ES-I3 (cell line): ENCODE results near the gene MGAT4B.

Source experiments
- H3K36me3 ChIP-seq: 2 replicates; pipeline ENCODE4 v1.6.1; 2013; ENCODE audit warnings: mild to moderate bottlenecking, low read length, control low read depth, moderate library complexity; ENCODE audit not compliant: insufficient read depth
- H3K4me1 ChIP-seq: 2 replicates; pipeline ENCODE4 v1.6.1; 2013; ENCODE audit warnings: mild to moderate bottlenecking, control low read depth, low read length; ENCODE audit not compliant: insufficient read depth
- H3K9ac ChIP-seq: 2 replicates; pipeline ENCODE4 v1.6.1; 2013; ENCODE audit warnings: low read depth, mild to moderate bottlenecking, low read length, moderate library complexity
- H3K9me3 ChIP-seq: 2 replicates; pipeline ENCODE4 v1.6.1; 2013; ENCODE audit warnings: mild to moderate bottlenecking, low read length, moderate library complexity; ENCODE audit not compliant: control insufficient read depth, insufficient read depth

MGAT4B gene

DNA sequence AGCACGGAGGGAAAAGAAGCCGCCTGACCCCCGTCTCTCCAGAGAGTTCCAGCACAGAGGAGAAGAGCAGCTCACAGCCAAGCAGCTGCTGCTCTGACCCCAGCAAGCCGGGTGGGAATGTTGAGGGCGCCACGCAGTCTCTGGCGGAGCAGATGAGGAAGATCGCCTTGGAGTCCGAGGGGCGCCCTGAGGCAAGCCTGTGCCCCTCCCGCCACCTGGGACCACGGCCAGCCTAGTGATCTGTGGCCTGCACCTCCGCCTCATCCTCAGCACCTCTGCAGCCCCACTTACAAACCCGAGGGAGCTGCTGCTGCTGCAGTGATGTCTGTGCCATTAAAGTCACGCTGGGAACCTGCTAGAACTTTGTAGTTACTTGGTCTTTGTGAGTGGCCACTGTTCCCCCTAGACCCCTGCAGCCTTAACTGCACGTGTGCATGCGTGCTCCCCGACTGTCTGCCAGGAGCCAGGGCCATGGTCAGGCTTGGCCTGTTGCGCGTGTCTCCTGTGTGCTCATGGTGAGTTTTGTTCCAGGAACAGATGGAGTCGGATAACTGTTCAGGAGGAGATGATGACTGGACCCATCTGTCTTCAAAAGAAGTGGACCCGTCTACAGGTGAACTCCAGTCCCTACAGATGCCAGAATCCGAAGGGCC is 26.5 kb upstream of the MGAT4B start:
- H3K9me3 ChIP-seq = no peaks in the 10 kb centered on the region
- H3K4me1 ChIP-seq = peaks cover 8% of the 10 kb centered on the region; the same call in 1 of the 2 replicates
- no peak overlapping the region for H3K9ac ChIP-seq
- H3K36me3 ChIP-seq = peaks cover 52% of the 10 kb centered on the region

DNA sequence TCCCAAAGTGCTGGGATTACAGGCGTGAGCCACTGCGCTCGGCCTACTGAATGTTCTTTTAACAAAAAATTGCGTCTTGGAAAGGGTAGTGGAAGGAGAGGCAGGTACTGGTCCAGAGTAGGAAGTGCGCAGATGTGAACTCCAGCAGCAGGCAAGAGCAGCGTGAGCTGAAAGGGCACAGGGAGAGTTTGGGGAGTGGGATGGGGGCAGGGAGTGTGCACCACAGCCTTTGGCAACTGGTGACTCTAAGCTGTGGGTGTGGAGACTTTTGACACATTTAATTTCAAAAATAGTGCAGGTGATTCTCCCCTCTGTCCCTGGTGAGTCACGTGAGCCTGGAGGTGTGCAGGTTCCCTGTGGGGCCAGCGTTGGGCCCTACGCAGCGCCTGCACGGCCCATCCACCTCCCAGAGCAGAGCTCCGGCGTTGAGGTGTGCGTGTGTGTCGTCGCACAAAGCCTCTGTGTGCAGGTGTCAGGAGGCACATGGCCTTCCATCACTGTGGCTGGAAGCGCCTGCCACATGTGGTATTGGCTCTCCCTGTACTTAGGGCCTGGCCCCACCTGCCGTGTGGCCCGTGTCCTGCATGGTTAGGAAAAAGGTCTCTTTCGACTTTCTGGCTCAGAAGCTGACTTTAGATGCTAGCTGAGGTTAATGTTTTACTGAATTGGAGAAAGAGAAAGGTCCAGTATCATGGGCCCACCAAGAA is 25.5 kb upstream of the MGAT4B start:
- H3K4me1 ChIP-seq = peaks cover 8% of the 10 kb centered on the region; the same call in 1 of the 2 replicates
- no peaks in the 10 kb centered on the region for H3K9me3 ChIP-seq
- no peak overlapping the region for H3K9ac ChIP-seq
- H3K36me3 ChIP-seq = peaks cover 55% of the 10 kb centered on the region

DNA sequence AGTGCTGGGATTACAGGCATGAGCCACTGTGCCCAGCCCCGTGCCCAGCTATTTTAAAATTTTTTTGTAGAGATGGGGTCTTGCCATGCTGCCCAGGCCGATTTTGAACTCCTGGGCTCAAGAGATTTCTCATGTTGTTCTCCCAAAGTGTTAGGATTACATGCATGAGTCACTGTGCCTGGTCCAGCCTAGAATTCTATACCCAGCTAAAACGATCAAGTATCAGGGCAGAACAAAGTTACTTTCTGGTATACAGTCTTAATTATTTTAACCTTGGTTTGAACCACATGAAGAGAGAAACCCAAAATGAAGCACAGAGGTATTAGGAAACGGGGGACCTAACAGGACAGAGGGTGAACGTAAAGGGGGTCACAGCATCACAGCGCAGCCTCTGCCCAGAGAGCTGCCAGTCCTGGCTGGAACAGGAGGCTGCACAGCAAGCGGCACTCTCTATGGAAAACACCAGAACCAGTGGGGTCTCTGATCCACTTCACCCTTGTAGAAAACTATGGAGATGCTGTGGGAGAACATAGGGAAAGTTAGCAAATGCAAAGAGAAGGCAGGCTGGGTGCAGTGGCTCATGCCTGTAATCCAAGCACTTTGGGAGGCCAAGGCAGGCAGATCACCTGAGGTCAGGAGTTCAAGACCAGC is 24.3 kb upstream of the MGAT4B start:
- peaks cover 8% of the 10 kb centered on the region; the same call in 1 of the 2 replicates for H3K4me1 ChIP-seq
- H3K9ac ChIP-seq = no peak overlapping the region
- no peaks in the 10 kb centered on the region for H3K9me3 ChIP-seq
- peaks cover 51% of the 10 kb centered on the region for H3K36me3 ChIP-seq

GRCh38 chr5:179829732-179830435 is 23.2 kb upstream of the MGAT4B start:
- no peak overlapping the region for H3K9ac ChIP-seq
- H3K9me3 ChIP-seq = no peaks in the 10 kb centered on the region
- peaks cover 8% of the 10 kb centered on the region; the same call in 1 of the 2 replicates for H3K4me1 ChIP-seq
- peaks cover 60% of the 10 kb centered on the region for H3K36me3 ChIP-seq

GRCh38 chr5:179828756-179829421 is 22.2 kb upstream of the MGAT4B start:
- no peak overlapping the region for H3K9ac ChIP-seq
- H3K4me1 ChIP-seq = peaks cover 8% of the 10 kb centered on the region; the same call in 1 of the 2 replicates
- H3K9me3 ChIP-seq = no peaks in the 10 kb centered on the region
- H3K36me3 ChIP-seq = peaks cover 68% of the 10 kb centered on the region

- Histone ChIP-seq H3K9me3 (no peaks in the 10 kb centered on the region), H3K36me3 (peaks cover 61% of the 10 kb centered on the region), H3K4me1 (peaks cover 10% of the 10 kb centered on the region; the same call in 1 of the 2 replicates), H3K9ac (no peak overlapping the region)
Measured at GRCh38 chr5:179827680-179828079, 21.0 kb upstream of the MGAT4B start.

DNA sequence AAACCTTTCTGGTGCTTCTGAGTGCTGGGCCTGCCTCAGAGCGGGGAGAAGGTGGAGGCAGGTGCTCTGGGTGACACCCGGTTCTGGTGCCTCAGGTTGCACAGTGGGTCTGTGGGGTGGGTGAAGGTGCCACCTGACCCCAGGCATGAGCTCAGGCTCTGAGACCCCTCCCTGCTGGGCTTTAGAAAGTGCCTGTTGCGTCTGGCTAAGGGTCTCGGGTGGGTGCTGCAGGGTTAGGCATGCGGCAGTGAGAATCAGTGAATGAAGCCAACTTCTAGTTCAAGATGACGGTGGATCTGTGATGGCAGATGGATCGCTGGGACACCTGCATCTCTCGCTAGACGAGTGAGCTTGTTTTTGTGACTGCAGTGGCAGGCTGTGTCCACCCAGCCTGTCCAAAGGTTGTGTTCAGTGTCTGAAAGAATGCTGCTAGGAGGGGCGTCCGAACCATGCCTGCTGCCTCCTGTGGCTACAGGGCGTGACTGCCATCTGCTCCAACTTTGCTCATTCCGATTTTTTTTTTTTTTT is 19.1 kb upstream of the MGAT4B start:
- Histone ChIP-seq H3K9me3 (no peaks in the 10 kb centered on the region), H3K9ac (no peak overlapping the region), H3K4me1 (peaks cover 16% of the 10 kb centered on the region; the same call in 1 of the 2 replicates), H3K36me3 (peaks cover 48% of the 10 kb centered on the region)

GRCh38 chr5:179824745-179825112 is 18.1 kb upstream of the MGAT4B start:
- H3K4me1 ChIP-seq = peaks cover 24% of the 10 kb centered on the region
- no peaks in the 10 kb centered on the region for H3K9me3 ChIP-seq
- H3K36me3 ChIP-seq = peaks cover 40% of the 10 kb centered on the region
- no peak overlapping the region for H3K9ac ChIP-seq

- peaks cover 38% of the 10 kb centered on the region for H3K36me3 ChIP-seq
- H3K9ac ChIP-seq = no peak overlapping the region
- no peaks in the 10 kb centered on the region for H3K9me3 ChIP-seq
- peaks cover 22% of the 10 kb centered on the region for H3K4me1 ChIP-seq
Measured at GRCh38 chr5:179823937-179824744, 17.5 kb upstream of the MGAT4B start.

DNA sequence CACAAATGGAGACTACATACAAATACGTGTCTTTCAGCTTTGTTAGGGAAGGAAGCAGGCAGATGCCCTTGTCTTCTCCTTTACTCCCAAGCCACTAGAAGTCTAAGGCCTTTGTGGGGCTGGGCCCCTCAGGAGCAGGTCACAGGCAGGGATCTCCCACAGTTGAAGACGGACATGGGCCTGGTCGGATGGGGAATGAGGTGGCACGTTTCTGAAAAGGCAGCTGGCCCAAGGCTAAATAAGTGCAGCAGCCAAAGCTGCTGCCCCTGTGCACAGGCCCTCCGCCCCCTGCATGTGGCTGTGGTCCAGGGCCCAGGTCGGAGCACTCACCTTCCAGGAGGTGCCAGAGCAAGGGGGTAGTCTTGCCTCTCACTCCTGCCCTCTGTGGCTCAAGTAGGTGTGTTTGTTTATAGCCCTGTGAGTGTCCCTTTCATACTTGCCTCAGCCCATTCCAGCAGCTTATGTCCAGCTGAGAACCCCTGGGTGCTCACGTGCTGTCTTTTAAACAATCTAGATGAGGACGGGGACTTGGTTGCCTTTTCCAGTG is 15.9 kb upstream of the MGAT4B start:
- no peaks in the 10 kb centered on the region for H3K9me3 ChIP-seq
- peaks cover 26% of the 10 kb centered on the region for H3K4me1 ChIP-seq
- H3K36me3 ChIP-seq = peaks cover 28% of the 10 kb centered on the region
- peak overlapping the region; percentile 76; the same call in 1 of the 2 replicates for H3K9ac ChIP-seq

DNA sequence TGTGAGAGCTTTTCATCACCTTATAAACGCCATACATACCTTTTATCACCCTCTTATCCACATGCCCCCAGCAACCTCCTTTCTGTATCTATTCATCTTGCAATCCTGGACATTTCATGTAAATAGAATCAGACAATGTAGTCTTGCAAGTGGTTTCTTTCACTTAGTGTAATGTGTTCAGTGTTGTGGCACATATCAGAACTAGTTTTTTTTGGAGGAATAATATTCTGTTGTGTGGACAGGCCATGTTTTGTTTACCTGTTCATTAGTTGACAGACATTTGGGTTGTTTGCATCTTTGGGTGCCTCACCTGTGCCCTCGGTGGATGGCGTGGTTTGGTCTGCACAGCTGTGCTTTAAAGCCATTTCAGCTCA is 15.4 kb upstream of the MGAT4B start:
- H3K4me1 ChIP-seq = peaks cover 28% of the 10 kb centered on the region
- H3K36me3 ChIP-seq = peaks cover 26% of the 10 kb centered on the region
- H3K9me3 ChIP-seq = no peaks in the 10 kb centered on the region
- peak overlapping the region; percentile 76; the same call in 1 of the 2 replicates for H3K9ac ChIP-seq

- H3K4me1 ChIP-seq = peaks cover 28% of the 10 kb centered on the region
- H3K9me3 ChIP-seq = no peaks in the 10 kb centered on the region
- peak overlapping the region; percentile 76 for H3K9ac ChIP-seq
- H3K36me3 ChIP-seq = peaks cover 22% of the 10 kb centered on the region
Measured at GRCh38 chr5:179821298-179822058, 14.8 kb upstream of the MGAT4B start.
